Fibroblast of skin of left quadriceps (primary cell): Measurements from ENCODE around the gene CCDC184.
A peak's percentile ranks its signal among the peaks of the same experiment; 100 is the strongest.
"Not testable (repeated sequence)": the region's sequence is repeated elsewhere in the genome, so short reads cannot be mapped to it uniquely, and the experiment has no call there.

Experiments
- DNase-seq, 2 experiments: peaks; one replicate each; pipeline ENCODE4 v3.0.0-alpha.2; 2013; ENCODE audit warnings: low read depth in 2 of 2

The CCDC184 gene

GRCh38 chr12:48183091-48183875 is at the start of gene CCDC184:
Gene CCDC184, plus strand, starts transcription at chr12:48183644. Its CDS starts 479 bp downstream, at chr12:48184123.
- peak; percentile 59 to 62 for DNase-seq

GRCh38 chr12:48135027-48135426 is 48.4 kb upstream of the CCDC184 start:
- no peak for DNase-seq

GRCh38 chr12:48142818-48143674 is 40.4 kb upstream of the CCDC184 start:
- no peak for DNase-seq

GRCh38 chr12:48143898-48144297 is 39.5 kb upstream of the CCDC184 start:
- no peak for DNase-seq

GRCh38 chr12:48145981-48146380 is 37.5 kb upstream of the CCDC184 start:
- no peak for DNase-seq

GRCh38 chr12:48151103-48151771 is 32.2 kb upstream of the CCDC184 start:
- DNase-seq: no peak

GRCh38 chr12:48155786-48156185 is 27.7 kb upstream of the CCDC184 start:
- not testable (repeated sequence) for DNase-seq

GRCh38 chr12:48156652-48157017 is 26.8 kb upstream of the CCDC184 start:
- DNase-seq: no peak

GRCh38 chr12:48157018-48157888 is 26.2 kb upstream of the CCDC184 start, which contains the start of gene ASB8:
Gene ASB8, minus strand, starts transcription at chr12:48157515. Its CDS starts 4,019 bp downstream, at chr12:48153496.
- DNase-seq: peak; percentile 95

- no peak for DNase-seq
These were observed 25.5 kb upstream of the CCDC184 start for GRCh38 chr12:48157889-48158370.

- no peak for DNase-seq
These were observed 23.4 kb upstream of the CCDC184 start for GRCh38 chr12:48160046-48160445.

- DNase-seq: no peak
These were observed 22.6 kb upstream of the CCDC184 start for GRCh38 chr12:48160807-48161206.

- no peak for DNase-seq
These were observed 20.2 kb upstream of the CCDC184 start for GRCh38 chr12:48163150-48163747.

GRCh38 chr12:48164451-48164850 is 19.0 kb upstream of the CCDC184 start:
- no peak for DNase-seq

- DNase-seq: no peak
These were observed 18.1 kb upstream of the CCDC184 start for GRCh38 chr12:48165089-48165981.

- no peak for DNase-seq
These were observed 14.4 kb upstream of the CCDC184 start for GRCh38 chr12:48169011-48169410.

GRCh38 chr12:48175613-48176416 is 7.6 kb upstream of the CCDC184 start:
- no peak for DNase-seq

- DNase-seq: no peak
These were observed 7.1 kb upstream of the CCDC184 start for GRCh38 chr12:48176417-48176751.

GRCh38 chr12:48177982-48178381 is 5.5 kb upstream of the CCDC184 start:
- no peak for DNase-seq
